Neural progenitor cell (in vitro differentiated cells): ENCODE results near the gene RBBP8NL.

Experiments used
- CTCF ChIP-seq: fragments of 200-600 bp; sonication (generic); IDR thresholded peaks from 2 replicates; pipeline ENCODE4 v1.5.1; 2017; ENCODE audit warnings: antibody characterized with exemption, mild to moderate bottlenecking
- EZH2 ChIP-seq: fragments of 200-600 bp; sonication (generic); IDR thresholded peaks from 2 replicates; pipeline ENCODE4 v1.6.1; 2017; ENCODE audit warnings: antibody characterized with exemption, mild to moderate bottlenecking, moderate library complexity
- EZH2phosphoT487 ChIP-seq: fragments of 200-600 bp; sonication (generic); IDR thresholded peaks from 2 replicates; pipeline ENCODE4 v1.6.1; 2017; ENCODE audit warnings: antibody characterized with exemption

GRCh38 chr20:62458275-62459251, 31.2 kb upstream of the RBBP8NL start:
- TF ChIP-seq CTCF (no peak), EZH2 (no peak), EZH2phosphoT487 (no peak)
